ENCODE measurements around the gene RDH13.

- TF ChIP-seq, protein P1, sequence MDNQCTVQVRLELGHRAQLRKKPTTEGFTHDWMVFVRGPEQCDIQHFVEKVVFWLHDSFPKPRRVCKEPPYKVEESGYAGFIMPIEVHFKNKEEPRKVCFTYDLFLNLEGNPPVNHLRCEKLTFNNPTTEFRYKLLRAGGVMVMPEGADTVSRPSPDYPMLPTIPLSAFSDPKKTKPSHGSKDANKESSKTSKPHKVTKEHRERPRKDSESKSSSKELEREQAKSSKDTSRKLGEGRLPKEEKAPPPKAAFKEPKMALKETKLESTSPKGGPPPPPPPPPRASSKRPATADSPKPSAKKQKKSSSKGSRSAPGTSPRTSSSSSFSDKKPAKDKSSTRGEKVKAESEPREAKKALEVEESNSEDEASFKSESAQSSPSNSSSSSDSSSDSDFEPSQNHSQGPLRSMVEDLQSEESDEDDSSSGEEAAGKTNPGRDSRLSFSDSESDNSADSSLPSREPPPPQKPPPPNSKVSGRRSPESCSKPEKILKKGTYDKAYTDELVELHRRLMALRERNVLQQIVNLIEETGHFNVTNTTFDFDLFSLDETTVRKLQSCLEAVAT (IDR thresholded peaks at IDR 0.05) = no peak
- TF ChIP-seq EZH2 (IDR thresholded peaks at IDR 0.05; ENCODE audit: borderline replicate concordance, control insufficient read depth, low read depth, low read length) (no peak), USF2 (IDR thresholded peaks at IDR 0.05; ENCODE audit: borderline replicate concordance, low read depth, low read length) (no peak), MTA2 (IDR thresholded peaks at IDR 0.05; ENCODE audit: low read depth) (no peak)
These were observed 67.4 kb downstream of the RDH13 start for GRCh38 chr19:54995561-54995960.

All from GM12878 (cell line).